HEK293 (cell line): ENCODE data around the gene RAB6A.

Experiments
- CTCF ChIA-PET: fragments of 350-600 bp; formaldehyde crosslinking; extraction: SDS; loops from one replicate; lab custom pipeline; 2021; ENCODE audit warnings: antibody characterized with exemption; lab: Yijun Ruan, JAX
- POLR2A ChIA-PET: fragments of 300-600 bp; formaldehyde crosslinking; extraction: SDS; loops from one replicate; lab custom pipeline; 2020; ENCODE audit warnings: antibody characterized with exemption, inconsistent platforms; lab: Yijun Ruan, JAX
- H3K27ac ChIP-seq: fragments of 200-500 bp; sonication (Bioruptor generic); 2 replicates; pipeline ENCODE4 v1.5.1; 2014; ENCODE audit warnings: low read depth, low read length, control low read depth, inconsistent platforms; ENCODE audit errors: extremely low read depth
- H3K36me3 ChIP-seq, 2 experiments: fragments of 200-500 bp in 1 of 2; sonication (Bioruptor generic) in 1 of 2; 1 replicate in 1 of 2; 2 replicates in 1 of 2; pipeline ENCODE4 v1.5.1; 2014 to 2017; ENCODE audit warnings: inconsistent platforms in 2 of 2, low read length in 2 of 2; ENCODE audit not compliant: control insufficient read depth in 2 of 2, insufficient read depth in 1 of 2
- H3K4me1 ChIP-seq: fragments of 200-500 bp; sonication (Bioruptor generic); 2 replicates; pipeline ENCODE4 v1.5.1; 2014; ENCODE audit warnings: mild to moderate bottlenecking, low read length, inconsistent platforms; ENCODE audit not compliant: control insufficient read depth, insufficient read depth
- H3K4me3 ChIP-seq: 2 replicates; pipeline ENCODE4 v1.5.1; 2011; ENCODE audit warnings: low read depth, mild to moderate bottlenecking, control low read depth, low read length, moderate library complexity
- H3K9me3 ChIP-seq: fragments of 200-500 bp; sonication (Bioruptor generic); 2 replicates; pipeline ENCODE4 v1.5.1; 2014; ENCODE audit warnings: low read depth, low read length, inconsistent platforms; ENCODE audit not compliant: control insufficient read depth, insufficient read depth
- TRIM28 ChIP-seq: IDR thresholded peaks from 2 replicates; pipeline ENCODE4 v1.6.1; 2011; ENCODE audit warnings: low read length, control low read depth, borderline replicate concordance
- ZBTB49 ChIP-seq: fragments of 450-650 bp; formaldehyde crosslinking; IDR thresholded peaks from 2 replicates; pipeline ENCODE4 v1.5.1; 2016; ENCODE audit warnings: missing biosample characterization, missing genetic modification characterization, low read depth
- ZFP41 ChIP-seq: fragments of 450-650 bp; formaldehyde crosslinking; IDR thresholded peaks from 2 replicates; pipeline ENCODE4 v1.5.1; 2016; ENCODE audit warnings: missing biosample characterization, missing genetic modification characterization, borderline replicate concordance
- ZNF174 ChIP-seq: fragments of 450-650 bp; formaldehyde crosslinking; IDR thresholded peaks from 2 replicates; pipeline ENCODE4 v1.5.0; 2017; ENCODE audit warnings: missing biosample characterization, mild to moderate bottlenecking, missing genetic modification characterization
- ZNF366 ChIP-seq: fragments of 450-650 bp; formaldehyde crosslinking; conservative IDR thresholded peaks from 2 replicates; pipeline ENCODE4 v1.5.1; 2016; ENCODE audit warnings: missing biosample characterization, missing genetic modification characterization
- ZNF513 ChIP-seq: fragments of 450-650 bp; IDR thresholded peaks from 2 replicates; pipeline ENCODE4 v1.5.1; 2018; ENCODE audit warnings: missing biosample characterization, missing genetic modification characterization
- ZNF776 ChIP-seq: fragments of 450-650 bp; formaldehyde crosslinking; IDR thresholded peaks from 2 replicates; pipeline ENCODE4 v1.5.0; 2017; ENCODE audit warnings: missing biosample characterization, missing genetic modification characterization, borderline replicate concordance
- TF ChIP-seq, protein P1 (sequence below): fragments of 450-650 bp; formaldehyde crosslinking; IDR thresholded peaks from 2 replicates; pipeline ENCODE4 v1.5.1; 2017; ENCODE audit warnings: missing biosample characterization, missing genetic modification characterization

RAB6A gene

GRCh38 chr11:73759610-73760134, 1.2 kb downstream of the RAB6A start (continued):
- TF ChIP-seq, protein P1, sequence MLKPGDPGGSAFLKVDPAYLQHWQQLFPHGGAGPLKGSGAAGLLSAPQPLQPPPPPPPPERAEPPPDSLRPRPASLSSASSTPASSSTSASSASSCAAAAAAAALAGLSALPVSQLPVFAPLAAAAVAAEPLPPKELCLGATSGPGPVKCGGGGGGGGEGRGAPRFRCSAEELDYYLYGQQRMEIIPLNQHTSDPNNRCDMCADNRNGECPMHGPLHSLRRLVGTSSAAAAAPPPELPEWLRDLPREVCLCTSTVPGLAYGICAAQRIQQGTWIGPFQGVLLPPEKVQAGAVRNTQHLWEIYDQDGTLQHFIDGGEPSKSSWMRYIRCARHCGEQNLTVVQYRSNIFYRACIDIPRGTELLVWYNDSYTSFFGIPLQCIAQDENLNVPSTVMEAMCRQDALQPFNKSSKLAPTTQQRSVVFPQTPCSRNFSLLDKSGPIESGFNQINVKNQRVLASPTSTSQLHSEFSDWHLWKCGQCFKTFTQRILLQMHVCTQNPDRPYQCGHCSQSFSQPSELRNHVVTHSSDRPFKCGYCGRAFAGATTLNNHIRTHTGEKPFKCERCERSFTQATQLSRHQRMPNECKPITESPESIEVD (tag by site-specific recombination): peak; percentile 34

GRCh38 chr11:73758451-73758850, 2.4 kb downstream of the RAB6A start:
- H3K9me3 ChIP-seq: no peaks in the 10 kb centered on the region
- ChIA-PET CTCF (interaction anchor here (0.5 kb wide), 2 partner anchors 28 to 146 kb away, joined by 3 to 4 read pairs; no protein-coding TSS in a partner anchor), POLR2A (interaction anchor here (1.4 kb wide), 1 partner anchor 21 kb away, joined by 8 read pairs; no protein-coding TSS in a partner anchor)
- peak overlapping the region; percentile 97 for H3K4me3 ChIP-seq
- H3K4me1 ChIP-seq: 0 out of 2 replicates have a peak, but pooled peaks cover 9% of the 10 kb centered on the region
- no peaks in the 10 kb centered on the region for H3K36me3 ChIP-seq
- no peak overlapping the region for H3K27ac ChIP-seq
- TF ChIP-seq ZFP41 (tag by site-specific recombination) (no peak), ZBTB49 (no peak)

DNA sequence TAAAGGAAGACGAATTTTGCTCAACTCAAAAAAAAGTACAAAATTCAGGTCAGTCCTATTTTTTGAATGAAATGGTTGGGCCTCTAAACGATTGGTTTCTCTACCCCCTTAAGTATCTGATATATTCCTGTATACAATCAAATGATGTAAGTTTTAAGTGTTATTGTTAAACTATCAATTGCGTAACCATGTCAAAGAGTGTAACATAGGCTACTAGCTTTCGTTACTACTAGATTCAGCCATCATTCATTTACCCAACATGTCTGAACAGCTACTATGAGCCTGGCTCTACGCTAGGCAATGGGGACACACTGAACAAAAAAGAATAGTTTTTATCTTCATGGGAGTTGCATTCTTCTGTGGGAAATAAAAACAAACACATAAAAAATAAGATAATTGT, 3.3 kb downstream of the RAB6A start:
- POLR2A ChIA-PET: interaction anchor here (1.4 kb wide), 1 partner anchor 22 kb away, joined by 8 read pairs; no protein-coding TSS in a partner anchor
- no peak overlapping the region for H3K27ac ChIP-seq
- 0 out of 2 replicates have a peak, but pooled peaks cover 9% of the 10 kb centered on the region for H3K4me1 ChIP-seq

GRCh38 chr11:73755670-73756069, 5.2 kb downstream of the RAB6A start:
- Histone ChIP-seq H3K27ac (no peak overlapping the region), H3K9me3 (no peaks in the 10 kb centered on the region)
- CTCF ChIA-PET: no interaction called here

More for the DNA sequence above, 3.3 kb downstream of the RAB6A start:
- CTCF ChIA-PET: interaction anchor here (0.5 to 0.9 kb wide), 2 partner anchors 97 to 451 kb away, joined by 3 to 5 read pairs; no protein-coding TSS in a partner anchor
- Histone ChIP-seq H3K9me3 (no peaks in the 10 kb centered on the region), H3K4me3 (no peak overlapping the region), H3K36me3 (no peaks in the 10 kb centered on the region)
- TF ChIP-seq, protein P1 (tag by site-specific recombination): peak; percentile 20; the same call in 1 of the 2 replicates
- TF ChIP-seq ZNF776 (tag by site-specific recombination): no peak
- TF ChIP-seq ZNF174 (tag by site-specific recombination): no peak

More at GRCh38 chr11:73755670-73756069, 5.2 kb downstream of the RAB6A start:
- TF ChIP-seq ZNF513 (tag by site-specific recombination) (peak; percentile 88), TRIM28 (no peak), ZNF366 (tag by site-specific recombination) (0 out of 2 replicates have a peak, but pooled peaks have one; percentile 52)
- TF ChIP-seq, all 188 proteins: peak for 2
- 0 out of 2 replicates have a peak, but pooled peaks cover 9% of the 10 kb centered on the region for H3K4me1 ChIP-seq
- H3K36me3 ChIP-seq: no peaks in the 10 kb centered on the region
- no peak overlapping the region for H3K4me3 ChIP-seq
- POLR2A ChIA-PET: no interaction called here
